ENCODE measurements around the gene IFT88. TPM values are rescaled to one million over a fixed set of nuclear protein-coding genes. Genes with fewer than 3 reads are reported as not detected.

IFT88 gene
- total RNA-seq, 3 donors from 2014 or later (not counting 1 experiment from before 2014, with no cell fraction given) = 9.2 to 13.9 (median 13.9) TPM

DNA sequence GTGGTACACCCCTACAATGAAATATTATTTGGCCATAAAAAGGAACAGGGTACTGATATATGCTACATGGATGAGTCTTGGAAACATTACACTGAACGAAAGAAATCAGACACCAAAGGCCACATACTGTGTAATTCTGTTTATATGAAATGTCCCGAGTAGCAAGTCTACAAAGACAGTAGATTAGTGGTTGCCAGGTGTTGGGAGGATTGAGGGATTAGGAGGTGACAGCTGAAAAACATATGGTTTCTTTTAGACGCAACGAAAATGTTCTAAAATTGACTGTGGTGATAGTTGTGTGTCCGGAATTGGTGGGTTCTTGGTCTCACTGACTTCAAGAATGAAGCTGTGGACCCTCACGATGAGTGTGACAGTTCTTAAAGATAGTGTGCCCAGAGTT lies 171.7 kb downstream of the IFT88 start:
- no peak overlapping the region for H3K4me3 Mint-ChIP-seq
- H3K36me3 Mint-ChIP-seq = no peaks in the 10 kb centered on the region
- no peaks in the 10 kb centered on the region for H3K27me3 ChIP-seq (ENCODE audit: control insufficient read depth, insufficient read depth, low read length)
- H3K9me3 Mint-ChIP-seq = no peaks in the 10 kb centered on the region
- TF ChIP-seq, protein P1, sequence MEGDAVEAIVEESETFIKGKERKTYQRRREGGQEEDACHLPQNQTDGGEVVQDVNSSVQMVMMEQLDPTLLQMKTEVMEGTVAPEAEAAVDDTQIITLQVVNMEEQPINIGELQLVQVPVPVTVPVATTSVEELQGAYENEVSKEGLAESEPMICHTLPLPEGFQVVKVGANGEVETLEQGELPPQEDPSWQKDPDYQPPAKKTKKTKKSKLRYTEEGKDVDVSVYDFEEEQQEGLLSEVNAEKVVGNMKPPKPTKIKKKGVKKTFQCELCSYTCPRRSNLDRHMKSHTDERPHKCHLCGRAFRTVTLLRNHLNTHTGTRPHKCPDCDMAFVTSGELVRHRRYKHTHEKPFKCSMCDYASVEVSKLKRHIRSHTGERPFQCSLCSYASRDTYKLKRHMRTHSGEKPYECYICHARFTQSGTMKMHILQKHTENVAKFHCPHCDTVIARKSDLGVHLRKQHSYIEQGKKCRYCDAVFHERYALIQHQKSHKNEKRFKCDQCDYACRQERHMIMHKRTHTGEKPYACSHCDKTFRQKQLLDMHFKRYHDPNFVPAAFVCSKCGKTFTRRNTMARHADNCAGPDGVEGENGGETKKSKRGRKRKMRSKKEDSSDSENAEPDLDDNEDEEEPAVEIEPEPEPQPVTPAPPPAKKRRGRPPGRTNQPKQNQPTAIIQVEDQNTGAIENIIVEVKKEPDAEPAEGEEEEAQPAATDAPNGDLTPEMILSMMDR (IDR thresholded peaks at IDR 0.05) = no peak
- intact Hi-C loops (cut with micrococcal nuclease) = no loop called here
- H3K27me3 Mint-ChIP-seq (ENCODE audit: low read depth in 2 of 2) = no peaks in the 10 kb centered on the region
- H3K9me3 ChIP-seq (ENCODE audit: control insufficient read depth, insufficient read depth, low read length) = no peaks in the 10 kb centered on the region
- H3K27ac ChIP-seq (ENCODE audit: low read length) = no peak overlapping the region
- no peaks in the 10 kb centered on the region for H3K4me1 Mint-ChIP-seq
- 97% methylated on average over 6 of the region's 6 CpGs for WGBS (ENCODE audit: insufficient coverage)
- H3K4me3 ChIP-seq (ENCODE audit: low read length) = no peak overlapping the region
- H3K4me1 ChIP-seq (ENCODE audit: control insufficient read depth, insufficient read depth, low read length) = no peaks in the 10 kb centered on the region
- no peaks in the 10 kb centered on the region for H3K36me3 ChIP-seq (ENCODE audit: control insufficient read depth, insufficient read depth, low read length)
- no peak overlapping the region for H3K27ac Mint-ChIP-seq
- ATAC-seq (no peak), DNase-seq (no peak)

GRCh38 chr13:20740021-20740420 lies 173.1 kb downstream of the IFT88 start:
- H3K9me3 Mint-ChIP-seq = no peaks in the 10 kb centered on the region
- TF ChIP-seq, protein P1 (IDR thresholded peaks at IDR 0.05) = no peak
- Histone ChIP-seq H3K27me3 (ENCODE audit: control insufficient read depth, insufficient read depth, low read length) (no peaks in the 10 kb centered on the region), H3K36me3 (ENCODE audit: control insufficient read depth, insufficient read depth, low read length) (no peaks in the 10 kb centered on the region), H3K9me3 (ENCODE audit: control insufficient read depth, insufficient read depth, low read length) (no peaks in the 10 kb centered on the region), H3K4me1 (ENCODE audit: control insufficient read depth, insufficient read depth, low read length) (no peaks in the 10 kb centered on the region), H3K27ac (ENCODE audit: low read length) (no peak overlapping the region), H3K4me3 (ENCODE audit: low read length) (no peak overlapping the region)
- H3K27ac Mint-ChIP-seq = no peak overlapping the region
- DNase-seq = no peak
- 98% methylated on average over 22 of the region's 22 CpGs for WGBS (ENCODE audit: insufficient coverage)
- no peak for ATAC-seq
- no peak overlapping the region for H3K4me3 Mint-ChIP-seq
- H3K4me1 Mint-ChIP-seq = no peaks in the 10 kb centered on the region
- peaks cover 6% of the 10 kb centered on the region for H3K36me3 Mint-ChIP-seq
- intact Hi-C loops (cut with micrococcal nuclease) = no loop called here
- no peaks in the 10 kb centered on the region for H3K27me3 Mint-ChIP-seq (ENCODE audit: low read depth in 2 of 2)

Other genes starting within 250 kb of the IFT88 start
- 10 to 100 TPM; 13.4 to 15.8 (median 14.9) TPM for gene CRYL1, start 41.3 kb upstream of the IFT88 start, total RNA-seq
- under 1 TPM; 0.14 to 0.33 (median 0.25) TPM for gene IL17D, start 136.5 kb downstream of the IFT88 start, total RNA-seq
- 1 to 10 TPM; 3.8 to 5.1 (median 4.6) TPM for gene EEF1AKMT1, start 206.8 kb downstream of the IFT88 start, total RNA-seq

Data from natural killer cell (primary cell).